Measurements from ENCODE around the gene RAD18. TPM values are rescaled to one million over a fixed set of nuclear protein-coding genes. Genes with fewer than 3 reads are reported as not detected.

Gene RAD18
- total and polyA plus RNA-seq, 9 of the 15 experiments (the other 6 are each of a cell fraction or from before 2014, with no cell fraction given), result 19.2 to 49.4 (median 34.4) TPM

GRCh38 chr3:8963137-8963853, at the start of gene RAD18 (continued):
- TF ChIP-seq PKNOX1 (IDR thresholded peaks at IDR 0.05) (peak; percentile 13; the same call in 1 of the 2 replicates), XRCC4 (IDR thresholded peaks at IDR 0.05; ENCODE audit: extremely low read depth, insufficient read depth, insufficient read length) (no peak), SP1 (CRISPR knock-in tag; IDR thresholded peaks at IDR 0.05) (peak; percentile 87), RBBP5 (IDR thresholded peaks at IDR 0.05; ENCODE audit: borderline replicate concordance, insufficient read depth, low read length, poor library complexity, severe bottlenecking) (peak; percentile 99), DPF2 (IDR thresholded peaks at IDR 0.05) (no peak), ZNF253 (CRISPR knock-in tag; conservative IDR thresholded peaks at IDR 0.05) (no peak), NFXL1 (CRISPR knock-in tag; IDR thresholded peaks at IDR 0.05) (no peak), BRCA1 (IDR thresholded peaks at IDR 0.05) (no peak), BRCA1 (CRISPR knock-in tag; IDR thresholded peaks at IDR 0.05) (no peak), TCF7 (IDR thresholded peaks at IDR 0.05; ENCODE audit: borderline replicate concordance) (0 out of 2 replicates have a peak, but pooled peaks have one; percentile 9), SREBF2 (CRISPR knock-in tag; IDR thresholded peaks at IDR 0.05) (no peak), SNAPC5 (CRISPR knock-in tag; IDR thresholded peaks at IDR 0.05) (no peak), THAP7 (CRISPR knock-in tag; IDR thresholded peaks at IDR 0.05) (no peak), MEF2A (IDR thresholded peaks at IDR 0.05; ENCODE audit: control insufficient read depth, low read depth, low read length) (no peak), ETV1 (tag; conservative IDR thresholded peaks at IDR 0.05; ENCODE audit: low read depth) (peak; percentile 62), POU5F1 (IDR thresholded peaks at IDR 0.05; ENCODE audit: borderline replicate concordance, low read depth, low read length, partially characterized antibody) (peak; percentile 70), FOS (IDR thresholded peaks at IDR 0.05; ENCODE audit: extremely low read depth, insufficient read length) (no peak), ZNF165 (CRISPR knock-in tag; IDR thresholded peaks at IDR 0.05; ENCODE audit: borderline replicate concordance) (no peak), RAD51 (IDR thresholded peaks at IDR 0.05; ENCODE audit: borderline replicate concordance, low read depth) (no peak), HDAC6 (IDR thresholded peaks at IDR 0.05; ENCODE audit: low read depth, low read length) (no peak), MAFG (tag; conservative IDR thresholded peaks at IDR 0.05) (no peak), ZNF175 (CRISPR knock-in tag; IDR thresholded peaks at IDR 0.05; ENCODE audit: low read depth) (no peak), SETDB1 (IDR thresholded peaks at IDR 0.05; ENCODE audit: low read length) (no peak), SMARCB1 (IDR thresholded peaks at IDR 0.05; ENCODE audit: insufficient read length, low read depth) (no peak), PHF20 (IDR thresholded peaks at IDR 0.05; ENCODE audit: partially characterized antibody) (peak; percentile 95), THRAP3 (IDR thresholded peaks at IDR 0.05; ENCODE audit: borderline replicate concordance) (no peak), ZNF586 (CRISPR knock-in tag; conservative IDR thresholded peaks at IDR 0.05) (no peak), ZNF184 (CRISPR knock-in tag; IDR thresholded peaks at IDR 0.05) (no peak), TOE1 (IDR thresholded peaks at IDR 0.05; ENCODE audit: borderline replicate concordance) (no peak; the same call in 1 of the 2 replicates), TOE1 (CRISPR knock-in tag; IDR thresholded peaks at IDR 0.05; ENCODE audit: borderline replicate concordance, low read depth) (no peak), U2AF2 (optimal IDR thresholded peaks at IDR 0.05; ENCODE audit: low read depth, low read length) (no peak)
